LoVo (cell line): ENCODE measurements around the gene CTIF.

ENCODE experiments used
- DNase-seq: peaks from one replicate; pipeline ENCODE4 v3.0.0-alpha.2; 2016; ENCODE audit warnings: low spot score

Gene CTIF

GRCh38 chr18:48901145-48902022 lies 362.6 kb downstream of the CTIF start:
- no peak for DNase-seq

- peak; percentile 78 for DNase-seq
Measured at GRCh38 chr18:48902023-48902855, 363.4 kb downstream of the CTIF start.

- DNase-seq, result no peak
Measured at GRCh38 chr18:48902856-48903601, 364.2 kb downstream of the CTIF start.

- DNase-seq, result no peak
Measured at GRCh38 chr18:48904091-48904490, 365.3 kb downstream of the CTIF start.

- no peak for DNase-seq
Measured at GRCh38 chr18:48904847-48905394, 366.1 kb downstream of the CTIF start.

GRCh38 chr18:48905513-48905912 lies 366.7 kb downstream of the CTIF start:
- DNase-seq, result no peak

- no peak for DNase-seq
Measured at GRCh38 chr18:48908916-48909315, 370.1 kb downstream of the CTIF start.

- DNase-seq, result no peak
Measured at GRCh38 chr18:48909721-48910120, 370.9 kb downstream of the CTIF start.

- DNase-seq, result no peak
Measured at GRCh38 chr18:48910972-48911545, 372.2 kb downstream of the CTIF start.
